ENCODE data around the gene SPECC1L.
"Not testable (repeated sequence)": the region's sequence is repeated elsewhere in the genome, so short reads cannot be mapped to it uniquely, and the experiment has no call there.

Gene SPECC1L

GRCh38 chr22:24289114-24289513 lies 18.5 kb downstream of the SPECC1L start:
- FAIRE-seq = no peak

GRCh38 chr22:24289741-24290163 lies 19.1 kb downstream of the SPECC1L start:
- no peak for FAIRE-seq

GRCh38 chr22:24290459-24290858 lies 19.8 kb downstream of the SPECC1L start:
- FAIRE-seq = no peak

GRCh38 chr22:24291515-24292201 lies 21.0 kb downstream of the SPECC1L start:
- no peak for FAIRE-seq

- peak; percentile 89 for FAIRE-seq
Measured at GRCh38 chr22:24292202-24292830, 21.7 kb downstream of the SPECC1L start.

- peak; percentile 91 for FAIRE-seq
Measured at GRCh38 chr22:24294913-24295312, 24.3 kb downstream of the SPECC1L start.

GRCh38 chr22:24298497-24299155 lies 28.0 kb downstream of the SPECC1L start:
- FAIRE-seq = not testable (repeated sequence)

- FAIRE-seq = not testable (repeated sequence)
Measured at GRCh38 chr22:24300522-24300921, 29.9 kb downstream of the SPECC1L start.

GRCh38 chr22:24302591-24302990 lies 32.0 kb downstream of the SPECC1L start:
- FAIRE-seq = no peak

- FAIRE-seq = no peak
Measured at GRCh38 chr22:24303007-24303406, 32.4 kb downstream of the SPECC1L start.

- FAIRE-seq = no peak
Measured at GRCh38 chr22:24304062-24304675, 33.5 kb downstream of the SPECC1L start.

- FAIRE-seq = no peak
Measured at GRCh38 chr22:24305260-24305692, 34.6 kb downstream of the SPECC1L start.

GRCh38 chr22:24310969-24311368 lies 40.3 kb downstream of the SPECC1L start:
- FAIRE-seq = no peak

- no peak for FAIRE-seq
Measured at GRCh38 chr22:24315367-24315966, 44.8 kb downstream of the SPECC1L start.

GRCh38 chr22:24316264-24316663 lies 45.6 kb downstream of the SPECC1L start:
- FAIRE-seq = not testable (repeated sequence)

- not testable (repeated sequence) for FAIRE-seq
Measured at GRCh38 chr22:24317511-24317910, 46.9 kb downstream of the SPECC1L start.

GRCh38 chr22:24319451-24319850 lies 48.8 kb downstream of the SPECC1L start:
- FAIRE-seq = no peak

- no peak for FAIRE-seq
Measured at GRCh38 chr22:24321999-24322398, 51.4 kb downstream of the SPECC1L start.

GRCh38 chr22:24322522-24322921 lies 51.9 kb downstream of the SPECC1L start:
- no peak for FAIRE-seq

- FAIRE-seq = no peak
Measured at GRCh38 chr22:24323233-24323632, 52.6 kb downstream of the SPECC1L start.

- no peak for FAIRE-seq
Measured at GRCh38 chr22:24323695-24324094, 53.1 kb downstream of the SPECC1L start.

- no peak for FAIRE-seq
Measured at GRCh38 chr22:24324137-24324536, 53.5 kb downstream of the SPECC1L start.
